ENCODE data around the gene RPS6KA5.
"Not testable (repeated sequence)": the region's sequence is repeated elsewhere in the genome, so short reads cannot be mapped to it uniquely, and the experiment has no call there.

The RPS6KA5 gene

GRCh38 chr14:90830931-90831701 is 229.3 kb downstream of the RPS6KA5 start:
- no peaks in the 10 kb centered on the region for H3K9me3 Mint-ChIP-seq
- no peak overlapping the region for H3K4me3 Mint-ChIP-seq
- H3K27me3 Mint-ChIP-seq (ENCODE audit: low read depth): peaks cover 28% of the 10 kb centered on the region
- H3K4me1 Mint-ChIP-seq: no peaks in the 10 kb centered on the region
- TF ChIP-seq CTCF (IDR thresholded peaks at IDR 0.05; ENCODE audit: unreplicated experiment in 3 of 3): no peak
- no peaks in the 10 kb centered on the region for H3K36me3 Mint-ChIP-seq (ENCODE audit: low read depth)
- no peak overlapping the region for H3K27ac Mint-ChIP-seq

DNA sequence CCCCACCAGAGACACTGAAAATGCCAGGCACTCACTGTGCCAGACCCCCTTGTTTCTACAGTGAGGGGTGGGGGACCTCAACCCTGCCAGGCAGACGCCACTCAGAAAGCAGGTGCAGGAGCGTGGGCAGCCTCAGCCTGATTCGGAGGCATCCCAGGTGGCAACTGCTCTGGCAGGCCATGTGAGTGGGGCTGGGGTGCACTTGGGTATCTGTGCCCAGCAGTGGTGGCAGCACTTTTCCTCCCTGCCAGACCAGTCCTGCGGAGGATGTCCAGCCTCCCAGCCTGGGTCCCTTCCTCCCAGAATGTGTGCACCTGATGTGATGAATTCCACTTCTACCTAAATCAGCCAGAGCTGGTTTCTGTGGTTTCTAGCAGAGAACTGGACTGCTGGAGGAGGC is 230.8 kb downstream of the RPS6KA5 start:
- no peak for TF ChIP-seq CTCF (IDR thresholded peaks at IDR 0.05; ENCODE audit: unreplicated experiment in 3 of 3)
- H3K4me3 Mint-ChIP-seq: no peak overlapping the region
- no peaks in the 10 kb centered on the region for H3K4me1 Mint-ChIP-seq
- no peaks in the 10 kb centered on the region for H3K36me3 Mint-ChIP-seq (ENCODE audit: low read depth)
- H3K27ac Mint-ChIP-seq: no peak overlapping the region
- peaks cover 28% of the 10 kb centered on the region for H3K27me3 Mint-ChIP-seq (ENCODE audit: low read depth)
- peaks cover 5% of the 10 kb centered on the region for H3K9me3 Mint-ChIP-seq

DNA sequence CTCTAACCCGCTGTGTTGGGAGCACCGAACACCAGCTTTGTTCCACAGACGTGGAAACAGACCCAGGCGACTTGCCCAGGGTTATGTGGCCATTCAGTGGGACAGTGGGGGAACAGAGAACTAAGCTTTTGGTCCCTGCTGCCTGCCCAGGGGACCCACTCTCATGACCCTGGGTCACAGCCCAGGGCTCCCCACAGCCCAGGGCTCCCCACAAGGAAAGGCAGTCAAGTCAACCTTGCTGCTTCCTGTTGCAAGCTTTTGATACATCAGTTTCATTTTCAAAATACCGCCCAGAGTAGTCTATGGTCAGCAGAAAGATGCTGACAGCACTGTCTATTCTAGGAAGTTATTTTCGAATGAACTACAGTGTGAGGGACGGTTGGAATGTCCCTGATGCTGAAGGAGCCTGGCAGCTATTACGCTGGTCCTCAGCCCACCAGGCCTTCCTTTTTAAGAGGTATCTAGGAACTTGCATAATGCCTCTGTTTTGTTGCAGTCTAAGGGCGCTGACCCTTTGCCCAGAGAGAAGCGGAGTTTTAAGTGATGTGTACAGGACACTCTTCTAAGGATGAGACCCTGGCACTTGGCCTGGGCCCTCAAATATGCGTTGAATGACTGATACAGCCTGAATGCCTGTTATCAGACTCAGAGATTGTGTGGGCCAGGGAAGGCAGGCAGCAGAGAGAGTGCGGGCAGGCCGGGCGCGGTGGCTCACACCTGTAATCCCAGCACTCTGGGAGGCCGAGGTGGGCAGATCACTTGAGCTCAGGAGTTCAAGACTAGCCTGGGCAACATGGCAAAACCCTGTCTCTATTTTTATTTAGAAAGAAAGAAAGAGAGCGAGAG is 231.6 kb downstream of the RPS6KA5 start:
- peaks cover 10% of the 10 kb centered on the region for H3K9me3 Mint-ChIP-seq
- no peaks in the 10 kb centered on the region for H3K4me1 Mint-ChIP-seq
- TF ChIP-seq CTCF (IDR thresholded peaks at IDR 0.05; ENCODE audit: unreplicated experiment in 3 of 3): no peak
- peaks cover 31% of the 10 kb centered on the region for H3K27me3 Mint-ChIP-seq (ENCODE audit: low read depth)
- no peaks in the 10 kb centered on the region for H3K36me3 Mint-ChIP-seq (ENCODE audit: low read depth)
- peak overlapping the region in 2 of 3 experiments; percentile 66 to 68 for H3K4me3 Mint-ChIP-seq
- H3K27ac Mint-ChIP-seq: no peak overlapping the region

- H3K27ac Mint-ChIP-seq: no peak overlapping the region
- peak overlapping the region; percentile 66 to 75 (median 71) for H3K4me3 Mint-ChIP-seq
- no peak for TF ChIP-seq CTCF (IDR thresholded peaks at IDR 0.05; ENCODE audit: unreplicated experiment in 3 of 3)
- H3K4me1 Mint-ChIP-seq: no peaks in the 10 kb centered on the region
- H3K27me3 Mint-ChIP-seq (ENCODE audit: low read depth): peaks cover 30% of the 10 kb centered on the region
- no peaks in the 10 kb centered on the region for H3K36me3 Mint-ChIP-seq (ENCODE audit: low read depth)
- H3K9me3 Mint-ChIP-seq: peaks cover 17% of the 10 kb centered on the region
Measured at GRCh38 chr14:90827919-90828610, 232.4 kb downstream of the RPS6KA5 start.

DNA sequence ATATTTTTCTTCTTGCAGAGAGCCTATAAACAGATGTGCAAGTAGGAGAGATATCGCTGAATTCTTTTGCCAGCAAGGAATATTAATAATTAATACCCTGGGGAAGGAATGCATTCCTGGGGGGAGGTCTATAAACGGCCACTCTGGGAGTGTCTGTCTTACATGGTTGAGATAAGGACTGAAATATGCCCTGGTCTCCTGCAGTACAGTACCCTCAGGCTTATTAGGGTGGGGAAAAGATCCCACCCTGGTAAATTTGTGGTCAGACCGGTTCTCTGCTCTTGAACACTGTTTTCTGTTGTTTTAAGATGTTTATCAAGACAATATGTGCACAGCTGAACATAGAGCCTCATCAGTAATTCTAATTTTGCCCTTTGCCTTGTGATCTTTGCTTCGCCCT is 236.9 kb downstream of the RPS6KA5 start:
- H3K4me1 Mint-ChIP-seq; H3K4me3 Mint-ChIP-seq; H3K36me3 Mint-ChIP-seq (ENCODE audit: low read depth); H3K27ac Mint-ChIP-seq: not testable (repeated sequence)
- Mint-ChIP-seq H3K27me3 (ENCODE audit: low read depth) (peaks cover 15% of the 10 kb centered on the region), H3K9me3 (peaks cover 26% of the 10 kb centered on the region)

DNA sequence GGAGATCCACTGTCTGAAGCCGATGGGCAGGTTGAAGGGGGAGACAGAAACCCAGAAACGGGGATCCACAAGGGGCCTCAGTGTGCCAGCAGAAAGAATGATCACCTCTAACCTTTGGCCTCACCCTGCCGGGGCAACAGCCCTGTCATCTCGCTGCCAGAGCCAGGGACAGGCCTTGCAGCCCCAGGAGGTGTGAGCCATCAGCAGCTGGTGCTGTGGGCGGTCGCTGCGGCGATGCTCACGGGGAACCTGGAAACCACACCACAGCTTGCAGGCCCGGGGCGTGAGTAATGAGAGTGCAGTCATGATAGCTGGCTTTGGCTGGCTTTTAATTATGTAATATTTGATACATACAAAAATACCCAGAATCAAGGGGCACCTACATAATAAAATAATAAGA is 239.5 kb downstream of the RPS6KA5 start:
- no peak overlapping the region for H3K4me3 Mint-ChIP-seq
- peaks cover 26% of the 10 kb centered on the region for H3K9me3 Mint-ChIP-seq
- H3K4me1 Mint-ChIP-seq: no peaks in the 10 kb centered on the region
- H3K27me3 Mint-ChIP-seq (ENCODE audit: low read depth): peaks cover 8% of the 10 kb centered on the region
- no peaks in the 10 kb centered on the region for H3K36me3 Mint-ChIP-seq (ENCODE audit: low read depth)
- no peak overlapping the region for H3K27ac Mint-ChIP-seq
- no peak for TF ChIP-seq CTCF (IDR thresholded peaks at IDR 0.05; ENCODE audit: unreplicated experiment in 3 of 3)

Data from nephron (organoid).